ENCODE measurements around the gene STK17B. TPM values are rescaled to one million over a fixed set of nuclear protein-coding genes. Genes with fewer than 3 reads are reported as not detected.

Gene STK17B
- total RNA-seq, 1 donor from 2014 or later, result 54.0 TPM

GRCh38 chr2:196170606-196171247, 651 bp downstream of the STK17B start:
- H3K9me3 ChIP-seq, result no peaks in the 10 kb centered on the region
- no peak for TF ChIP-seq CTCF (IDR thresholded peaks at IDR 0.05)
- no peaks in the 10 kb centered on the region for H3K36me3 ChIP-seq
- H3K4me3 ChIP-seq, result peak overlapping the region; percentile 97
- peak; percentile 64 to 69 for ATAC-seq
- no peaks in the 10 kb centered on the region for H3K27me3 ChIP-seq (ENCODE audit: low read depth)
- peak; percentile 72 for DNase-seq
- peak overlapping the region; percentile 96 for H3K27ac ChIP-seq
- H3K4me1 ChIP-seq, result peaks cover 44% of the 10 kb centered on the region
- intact Hi-C loops (cut with DNase I), result no loop called here

- H3K9me3 ChIP-seq, result no peaks in the 10 kb centered on the region
- no peak for TF ChIP-seq CTCF (IDR thresholded peaks at IDR 0.05)
- H3K4me1 ChIP-seq, result peaks cover 48% of the 10 kb centered on the region
- intact Hi-C loops (cut with DNase I), result no loop called here
- ATAC-seq, result peak; percentile 46 to 60
- DNase-seq, result peak; percentile 61
- H3K4me3 ChIP-seq, result peak overlapping the region; percentile 97
- peak overlapping the region; percentile 96 for H3K27ac ChIP-seq
- H3K36me3 ChIP-seq, result no peaks in the 10 kb centered on the region
- no peaks in the 10 kb centered on the region for H3K27me3 ChIP-seq (ENCODE audit: low read depth)
Observed at GRCh38 chr2:196170213-196170605, 1.2 kb downstream of the STK17B start.

- no peaks in the 10 kb centered on the region for H3K36me3 ChIP-seq
- DNase-seq (no peak), ATAC-seq (no peak)
- H3K4me1 ChIP-seq, result peaks cover 48% of the 10 kb centered on the region
- H3K27me3 ChIP-seq (ENCODE audit: low read depth), result no peaks in the 10 kb centered on the region
- TF ChIP-seq CTCF (IDR thresholded peaks at IDR 0.05), result no peak
- intact Hi-C loops (cut with DNase I), result no loop called here
- H3K9me3 ChIP-seq, result no peaks in the 10 kb centered on the region
- peak overlapping the region; percentile 97 for H3K4me3 ChIP-seq
- H3K27ac ChIP-seq, result peak overlapping the region; percentile 96
Observed at GRCh38 chr2:196169516-196169915, 1.9 kb downstream of the STK17B start.

GRCh38 chr2:196168181-196168580, 3.2 kb downstream of the STK17B start:
- H3K27ac ChIP-seq, result peak overlapping the region; percentile 96
- DNase-seq, result no peak
- intact Hi-C loops (cut with DNase I), result no loop called here
- no peak for TF ChIP-seq CTCF (IDR thresholded peaks at IDR 0.05)
- no peak for ATAC-seq
- H3K4me1 ChIP-seq, result peaks cover 48% of the 10 kb centered on the region
- H3K27me3 ChIP-seq (ENCODE audit: low read depth), result no peaks in the 10 kb centered on the region
- H3K36me3 ChIP-seq, result peaks cover under 1% of the 10 kb centered on the region
- peak overlapping the region; percentile 97 for H3K4me3 ChIP-seq
- no peaks in the 10 kb centered on the region for H3K9me3 ChIP-seq

- no peaks in the 10 kb centered on the region for H3K9me3 ChIP-seq
- no peaks in the 10 kb centered on the region for H3K27me3 ChIP-seq (ENCODE audit: low read depth)
- no peak for ATAC-seq
- peak overlapping the region; percentile 96 for H3K27ac ChIP-seq
- TF ChIP-seq CTCF (IDR thresholded peaks at IDR 0.05), result no peak
- peaks cover 5% of the 10 kb centered on the region for H3K36me3 ChIP-seq
- DNase-seq, result no peak
- H3K4me3 ChIP-seq, result peak overlapping the region; percentile 97
- peaks cover 48% of the 10 kb centered on the region for H3K4me1 ChIP-seq
- intact Hi-C loops (cut with DNase I), result no loop called here
Observed at GRCh38 chr2:196167666-196168065, 3.7 kb downstream of the STK17B start.
